H1 (cell line): ENCODE measurements around the gene MCM9. TPM values are rescaled to one million over a fixed set of nuclear protein-coding genes. Genes with fewer than 3 reads are reported as not detected.

Experiments
- CTCF ChIA-PET: fragments of 300-600 bp; sonication (Branson Sonifier 250); formaldehyde crosslinking; loops from one replicate; lab custom pipeline; 2021; ENCODE audit not compliant: partially characterized antibody; lab: Charles Lee
- POLR2A ChIA-PET: fragments of 300-600 bp; sonication (Branson Sonifier 250); formaldehyde crosslinking; loops from one replicate; lab custom pipeline; 2021; ENCODE audit warnings: inconsistent platforms; ENCODE audit not compliant: partially characterized antibody; lab: Charles Lee
- DNase-seq, 2 experiments: peaks; one replicate each; pipeline versions ENCODE4 v3.0.0 to v3.0.0-alpha.2; 2010 to 2022; ENCODE audit warnings: low spot score in 2 of 2, low read depth in 1 of 2, mixed read lengths in 1 of 2
- FAIRE-seq: peaks from 2 replicates; lab custom pipeline; 2011; peaks lifted over from hg19 to GRCh38; lab: Jason Lieb, UNC
- H2AFZ ChIP-seq: 2 replicates; pipeline ENCODE4 v1.8.1; 2012; ENCODE audit warnings: low read length, inconsistent platforms
- H2AK5ac ChIP-seq: 2 replicates; pipeline ENCODE4 v1.6.1; 2013; ENCODE audit warnings: low read depth, low read length
- H2BK120ac ChIP-seq: replicated peaks from 2 replicates; pipeline ENCODE3; 2013; ENCODE audit warnings: low read depth, low read length, inconsistent platforms
- H2BK12ac ChIP-seq: 2 replicates; pipeline ENCODE4 v1.6.1; 2013; ENCODE audit warnings: low read depth, low read length
- H2BK15ac ChIP-seq: 2 replicates; pipeline ENCODE4 v1.6.1; 2013; ENCODE audit warnings: low read length
- H2BK20ac ChIP-seq: 2 replicates; pipeline ENCODE4 v1.6.1; 2013; ENCODE audit warnings: low read length
- H2BK5ac ChIP-seq: 2 replicates; pipeline ENCODE4 v1.6.1; 2013; ENCODE audit warnings: low read depth, low read length
- H3K14ac ChIP-seq: 2 replicates; pipeline ENCODE4 v1.6.1; 2013; ENCODE audit warnings: inconsistent platforms; ENCODE audit not compliant: insufficient read length
- H3K18ac ChIP-seq: 2 replicates; pipeline ENCODE4 v1.6.1; 2013; ENCODE audit warnings: low read length; ENCODE audit errors: extremely low read depth
- H3K23ac ChIP-seq: 2 replicates; pipeline ENCODE4 v1.6.1; 2013; ENCODE audit warnings: inconsistent platforms; ENCODE audit not compliant: insufficient read length
- H3K23me2 ChIP-seq: 2 replicates; pipeline ENCODE4 v1.6.1; 2013; ENCODE audit warnings: low read depth, low read length
- H3K27ac ChIP-seq: 2 replicates; pipeline ENCODE4 v1.6.1; 2011; ENCODE audit warnings: low read depth, low read length, inconsistent platforms
- H3K27me3 ChIP-seq, 4 experiments: replicated peaks in 1 of 4; 1 replicate in 1 of 4; 2 replicates in 3 of 4; pipeline versions ENCODE4 v1.6.1 to v1.8.1; 2011 to 2013; ENCODE audit warnings: low read length in 3 of 4, mild to moderate bottlenecking in 3 of 4, inconsistent platforms in 2 of 4, mixed read lengths in 2 of 4, moderate library complexity in 1 of 4; ENCODE audit not compliant: control insufficient read depth in 3 of 4, insufficient read depth in 3 of 4; ENCODE audit errors: extremely low read depth in 1 of 4
- H3K36me3 ChIP-seq, 4 experiments: 2 replicates each; pipeline versions ENCODE4 v1.6.1 to v1.8.1; 2011 to 2013; ENCODE audit warnings: mild to moderate bottlenecking in 4 of 4, low read length in 3 of 4, moderate library complexity in 2 of 4, control low read depth in 1 of 4, inconsistent platforms in 1 of 4; ENCODE audit not compliant: insufficient read depth in 4 of 4, control insufficient read depth in 2 of 4
- H3K4ac ChIP-seq: replicated peaks from 2 replicates; pipeline ENCODE3; 2013; ENCODE audit warnings: low read length, low read depth, mixed read lengths, inconsistent platforms; ENCODE audit not compliant: insufficient read length
- H3K4me1 ChIP-seq, 4 experiments: replicated peaks in 1 of 4; 1 replicate in 1 of 4; 2 replicates in 3 of 4; pipeline versions ENCODE4 v1.6.1 to v1.8.1; 2011 to 2013; ENCODE audit warnings: low read length in 3 of 4, inconsistent platforms in 2 of 4, mixed read lengths in 1 of 4; ENCODE audit not compliant: insufficient read depth in 4 of 4, control insufficient read depth in 3 of 4
- H3K4me2 ChIP-seq, 2 experiments: 2 replicates each; pipeline versions ENCODE4 v1.6.1 to v1.8.1; 2011 to 2013; ENCODE audit warnings: low read depth in 2 of 2, low read length in 2 of 2, control low read depth in 1 of 2, inconsistent platforms in 1 of 2, mild to moderate bottlenecking in 1 of 2; ENCODE audit not compliant: insufficient read depth in 1 of 2
- H3K4me3 ChIP-seq, 4 experiments: fragments of 200-600, 300-600 bp in 1 of 4; sonication (generic), shearing (Covaris generic), sonication (Bioruptor Twin) in 1 of 4; 2 replicates each; pipeline versions ENCODE4 v1.5.1 to v1.8.1; 2011 to 2016; ENCODE audit warnings: low read length in 4 of 4, low read depth in 3 of 4, control low read depth in 2 of 4, inconsistent platforms in 2 of 4, mild to moderate bottlenecking in 2 of 4, mixed read lengths in 1 of 4, moderate library complexity in 1 of 4; ENCODE audit not compliant: insufficient read depth in 2 of 4; ENCODE audit errors: extremely low read depth in 1 of 4
- H3K56ac ChIP-seq: replicated peaks from 2 replicates; pipeline ENCODE3; 2013; ENCODE audit warnings: low read depth, mild to moderate bottlenecking, mixed read lengths, low read length, inconsistent platforms; ENCODE audit not compliant: insufficient read length
- H3K79me1 ChIP-seq: 2 replicates; pipeline ENCODE4 v1.6.1; 2013; ENCODE audit warnings: low read depth, low read length, control low read depth
- H3K79me2 ChIP-seq, 2 experiments: 2 replicates each; pipeline versions ENCODE4 v1.6.1 to v1.8.1; 2012 to 2013; ENCODE audit warnings: low read length in 2 of 2, mild to moderate bottlenecking in 2 of 2, inconsistent platforms in 1 of 2; ENCODE audit not compliant: insufficient read depth in 2 of 2, control insufficient read depth in 1 of 2
- H3K9ac ChIP-seq, 4 experiments: replicated peaks in 1 of 4; 1 replicate in 1 of 4; 2 replicates in 3 of 4; pipeline versions ENCODE4 v1.6.1 to v1.8.1; 2011 to 2013; ENCODE audit warnings: low read depth in 3 of 4, low read length in 3 of 4, control low read depth in 2 of 4, mild to moderate bottlenecking in 2 of 4, moderate library complexity in 2 of 4, inconsistent platforms in 1 of 4; ENCODE audit errors: extremely low read depth in 1 of 4
- H3K9me3 ChIP-seq, 2 experiments: 2 replicates each; pipeline versions ENCODE4 v1.6.1 to v1.8.1; 2012 to 2013; ENCODE audit warnings: mild to moderate bottlenecking in 2 of 2, moderate library complexity in 2 of 2, control low read depth in 1 of 2, inconsistent platforms in 1 of 2, low read depth in 1 of 2, low read length in 1 of 2, mixed read lengths in 1 of 2; ENCODE audit not compliant: insufficient read depth in 2 of 2
- H4K20me1 ChIP-seq, 2 experiments: replicated peaks in 1 of 2; 2 replicates each; pipeline versions ENCODE3 to v1.8.1; 2011 to 2013; ENCODE audit warnings: inconsistent platforms in 2 of 2, low read length in 2 of 2, mild to moderate bottlenecking in 1 of 2; ENCODE audit not compliant: insufficient read depth in 2 of 2, control insufficient read depth in 1 of 2
- H4K5ac ChIP-seq: 2 replicates; pipeline ENCODE4 v1.6.1; 2013; ENCODE audit warnings: low read length, low read depth, mixed read lengths, inconsistent platforms; ENCODE audit not compliant: insufficient read length
- H4K8ac ChIP-seq: 2 replicates; pipeline ENCODE4 v1.8.0; 2013; ENCODE audit warnings: mild to moderate bottlenecking, moderate library complexity, low read length, inconsistent platforms; ENCODE audit not compliant: insufficient read depth; ENCODE audit errors: extremely low read depth
- H4K91ac ChIP-seq: replicated peaks from 2 replicates; pipeline ENCODE3; 2013; ENCODE audit warnings: low read length, mixed read lengths, inconsistent platforms; ENCODE audit not compliant: insufficient read length
- CBX5 ChIP-seq: fragments of 300-800, 300-1000 bp; sonication (generic); IDR thresholded peaks from 2 replicates; pipeline ENCODE4 v1.7.1; 2016; ENCODE audit warnings: antibody characterized with exemption, low read length, low read depth
- EGR1 ChIP-seq: IDR thresholded peaks from 2 replicates; pipeline ENCODE4 v1.6.1; 2011; ENCODE audit warnings: low read depth, low read length, borderline replicate concordance
- FOSL1 ChIP-seq: IDR thresholded peaks from 2 replicates; pipeline ENCODE4 v1.6.1; 2011; ENCODE audit warnings: mild to moderate bottlenecking, low read depth, low read length, moderate library complexity; ENCODE audit not compliant: insufficient read depth
- NANOG ChIP-seq: IDR thresholded peaks from 2 replicates; pipeline ENCODE4 v1.6.1; 2011; ENCODE audit warnings: low read length, low read depth, mild to moderate bottlenecking, inconsistent platforms; ENCODE audit not compliant: insufficient read depth, poor library complexity, severe bottlenecking
- NRF1 ChIP-seq: IDR thresholded peaks from 2 replicates; pipeline ENCODE4 v1.6.1; 2011; ENCODE audit warnings: mild to moderate bottlenecking, low read depth, low read length, improper control_type of control experiment
- SIX5 ChIP-seq: IDR thresholded peaks from 2 replicates; pipeline ENCODE4 v1.6.1; 2011; ENCODE audit warnings: mild to moderate bottlenecking, low read depth, low read length
- SP4 ChIP-seq: IDR thresholded peaks from 2 replicates; pipeline ENCODE4 v1.6.1; 2012; ENCODE audit warnings: low read length, inconsistent platforms
- SUZ12 ChIP-seq: fragments of 200-600 bp; sonication (generic); IDR thresholded peaks from 2 replicates; pipeline ENCODE4 v1.6.1; 2012; ENCODE audit warnings: mild to moderate bottlenecking, inconsistent platforms, low read length, moderate library complexity, mixed read lengths
- TAF1 ChIP-seq: IDR thresholded peaks from 2 replicates; pipeline ENCODE4 v1.6.1; 2011; ENCODE audit warnings: mild to moderate bottlenecking, low read depth, low read length
- YY1 ChIP-seq: IDR thresholded peaks from 2 replicates; pipeline ENCODE4 v1.6.1; 2011; ENCODE audit warnings: low read depth, mild to moderate bottlenecking, low read length
- WGBS, 2 experiments: shearing (Covaris generic) in 1 of 2; methylation state at CpG; one replicate each; pipeline versions ENCODE4 v1.1.6 to v1.1.7; 2013 to 2015; ENCODE audit warnings: low lambda C conversion rate in 2 of 2, mixed read lengths in 2 of 2, inconsistent platforms in 1 of 2, low coverage in 1 of 2, missing lambda C conversion rate in 1 of 2; ENCODE audit not compliant: insufficient replicate concordance in 2 of 2, insufficient coverage in 1 of 2, insufficient read length in 1 of 2; ENCODE audit errors: extremely low coverage in 1 of 2, missing lambda C conversion rate in 1 of 2; 5-methylcytosine and 5-hydroxymethylcytosine counted together
- polyA plus RNA-seq, 7 experiments: library from polyadenylated mRNA; depleted of rRNA in 3 of 7; stranded (reverse) in 5 of 7; unstranded in 2 of 7; fragments of >200 nt in 5 of 7; fragments of 200-250 nt in 2 of 7; gene quantifications; 1 replicate in 5 of 7; 2 replicates in 1 of 7; 4 replicates in 1 of 7; pipeline versions ENCODE4 v1.2.1 to v1.2.3, GENCODE V29; 2011 to 2013; ENCODE audit warnings: missing spikeins in 2 of 7, mixed read lengths in 2 of 7
- total RNA-seq: library from RNA; stranded (reverse); fragmentation: NEBNext Ultra II Directional; extraction: Animal tissue kit (Norgen Biotek cat#: 25700); gene quantifications from 2 replicates; pipeline ENCODE4 v1.2.1, GENCODE V29; 2021

The MCM9 gene
- total and polyA plus RNA-seq, 2 of the 8 experiments (the other 6 are each of a cell fraction or from before 2014, with no cell fraction given): 3.7 to 11.4 TPM

- H4K20me1 ChIP-seq: no peaks in the 10 kb centered on the region
Observed at GRCh38 chr6:118799826-118800225, 135.1 kb downstream of the MCM9 start.

More at GRCh38 chr6:118799826-118800225, 135.1 kb downstream of the MCM9 start:
- no peak overlapping the region for H4K91ac ChIP-seq
- ChIA-PET CTCF (interaction anchor here (0.6 to 2.4 kb wide), 11 partner anchors 9 to 220 kb away, joined by 3 to 23 read pairs (median 4); no protein-coding TSS in a partner anchor), POLR2A (no interaction called here)
- no peak overlapping the region for H3K9ac ChIP-seq
- FAIRE-seq (no peak), DNase-seq (no peak)
- no peak overlapping the region for H4K5ac ChIP-seq
- no peaks in the 10 kb centered on the region for H3K23me2 ChIP-seq
- H3K4me1 ChIP-seq: no peaks in the 10 kb centered on the region
- 90% methylated on average over 4 of the region's 4 CpGs; no CpG with 5 or more reads in 1 of the 2 experiments for whole genome bisulfite sequencing, 2 experiments
- no peak overlapping the region for H3K4me2 ChIP-seq
- no peak overlapping the region for H3K27ac ChIP-seq
- H2AFZ ChIP-seq: no peak overlapping the region; the same call in 1 of the 2 replicates
- H3K4me3 ChIP-seq: no peak overlapping the region
- no peak overlapping the region for H4K8ac ChIP-seq
- H3K79me2 ChIP-seq: no peaks in the 10 kb centered on the region
- H2BK12ac ChIP-seq: 0 out of 2 replicates have a peak overlapping the region, but pooled peaks have one; percentile 11
- no peak overlapping the region for H2AK5ac ChIP-seq
- no peaks in the 10 kb centered on the region for H3K36me3 ChIP-seq
- no peak overlapping the region for H2BK5ac ChIP-seq
- no peaks in the 10 kb centered on the region for H3K79me1 ChIP-seq
- no peak overlapping the region for H3K18ac ChIP-seq
- no peak overlapping the region for H3K56ac ChIP-seq
- H2BK15ac ChIP-seq: peak overlapping the region; percentile 95; the same call in 1 of the 2 replicates
- no peaks in the 10 kb centered on the region for H3K27me3 ChIP-seq
- TF ChIP-seq SIX5: no peak
- TF ChIP-seq SP4: no peak
- TF ChIP-seq NRF1: no peak
- no peak for TF ChIP-seq CBX5
- no peak for TF ChIP-seq NANOG
- TF ChIP-seq TAF1: no peak
- no peak for TF ChIP-seq EGR1
- no peak for TF ChIP-seq YY1
- no peak for TF ChIP-seq SUZ12
- no peak for TF ChIP-seq FOSL1
- no peak overlapping the region for H2BK120ac ChIP-seq
- H3K14ac ChIP-seq: no peak overlapping the region
- H2BK20ac ChIP-seq: no peak overlapping the region
- no peak overlapping the region for H3K23ac ChIP-seq
- no peak overlapping the region for H3K4ac ChIP-seq
- H3K9me3 ChIP-seq: peaks cover 8 to 11% of the 10 kb centered on the region in 2 experiments; a peak in 3 of 4 replicates
